Stimulated activated CD4-positive, alpha-beta T cell treated with anti-CD3 and anti-CD28 coated beads, Interleukin-2, amount 100 ng/mL, for 24 hours (primary cell): ENCODE results near the gene POU2F3.

Experiments used
- DNase-seq, 2 donors: peaks; one replicate each; pipeline ENCODE4 v3.0.0-alpha.2; 2020

POU2F3 gene

GRCh38 chr11:120326845-120327281, 86.9 kb downstream of the POU2F3 start:
- DNase-seq: no peak

GRCh38 chr11:120327311-120327710, 87.4 kb downstream of the POU2F3 start:
- DNase-seq: no peak

GRCh38 chr11:120329556-120329955, 89.6 kb downstream of the POU2F3 start:
- no peak for DNase-seq

GRCh38 chr11:120330045-120330444, 90.1 kb downstream of the POU2F3 start:
- DNase-seq: no peak

GRCh38 chr11:120331301-120331996, 91.5 kb downstream of the POU2F3 start:
- DNase-seq: no peak

GRCh38 chr11:120332822-120333716, 93.1 kb downstream of the POU2F3 start:
- no peak for DNase-seq

- no peak for DNase-seq
Observed at GRCh38 chr11:120333801-120334200, 93.9 kb downstream of the POU2F3 start.

- no peak for DNase-seq
Observed at GRCh38 chr11:120334332-120334731, 94.4 kb downstream of the POU2F3 start.

GRCh38 chr11:120334894-120335462, 95.0 kb downstream of the POU2F3 start:
- peak; percentile 50 to 73 for DNase-seq

GRCh38 chr11:120335556-120335907, 95.6 kb downstream of the POU2F3 start:
- no peak for DNase-seq

GRCh38 chr11:120335908-120336640, 96.1 kb downstream of the POU2F3 start, which contains the start of gene ARHGEF12:
Gene ARHGEF12 (plus strand): TSS chr11:120336413. CDS start chr11:120337244, 831 bp downstream.
- peak; percentile 84 to 88 for DNase-seq

GRCh38 chr11:120336641-120337354, 96.9 kb downstream of the POU2F3 start:
- peak; percentile 50 to 53 for DNase-seq

GRCh38 chr11:120337355-120338106, 97.6 kb downstream of the POU2F3 start:
- no peak for DNase-seq

GRCh38 chr11:120338107-120338933, 98.4 kb downstream of the POU2F3 start:
- no peak for DNase-seq

- no peak for DNase-seq
Observed at GRCh38 chr11:120339394-120339890, 99.5 kb downstream of the POU2F3 start.

- no peak for DNase-seq
Observed at GRCh38 chr11:120340529-120340928, 100.6 kb downstream of the POU2F3 start.

GRCh38 chr11:120342226-120342625, 102.3 kb downstream of the POU2F3 start:
- no peak for DNase-seq

GRCh38 chr11:120342678-120343077, 102.7 kb downstream of the POU2F3 start:
- no peak for DNase-seq

GRCh38 chr11:120343429-120343828, 103.5 kb downstream of the POU2F3 start:
- no peak for DNase-seq

GRCh38 chr11:120344302-120345004, 104.5 kb downstream of the POU2F3 start:
- peak; percentile 18 to 34 for DNase-seq
